Measurements from ENCODE around the gene KRTAP10-3. TPM values are rescaled to one million over a fixed set of nuclear protein-coding genes. Genes with fewer than 3 reads are reported as not detected.

KRTAP10-3 gene
- total and polyA plus RNA-seq, 11 donors, result not detected

DNA sequence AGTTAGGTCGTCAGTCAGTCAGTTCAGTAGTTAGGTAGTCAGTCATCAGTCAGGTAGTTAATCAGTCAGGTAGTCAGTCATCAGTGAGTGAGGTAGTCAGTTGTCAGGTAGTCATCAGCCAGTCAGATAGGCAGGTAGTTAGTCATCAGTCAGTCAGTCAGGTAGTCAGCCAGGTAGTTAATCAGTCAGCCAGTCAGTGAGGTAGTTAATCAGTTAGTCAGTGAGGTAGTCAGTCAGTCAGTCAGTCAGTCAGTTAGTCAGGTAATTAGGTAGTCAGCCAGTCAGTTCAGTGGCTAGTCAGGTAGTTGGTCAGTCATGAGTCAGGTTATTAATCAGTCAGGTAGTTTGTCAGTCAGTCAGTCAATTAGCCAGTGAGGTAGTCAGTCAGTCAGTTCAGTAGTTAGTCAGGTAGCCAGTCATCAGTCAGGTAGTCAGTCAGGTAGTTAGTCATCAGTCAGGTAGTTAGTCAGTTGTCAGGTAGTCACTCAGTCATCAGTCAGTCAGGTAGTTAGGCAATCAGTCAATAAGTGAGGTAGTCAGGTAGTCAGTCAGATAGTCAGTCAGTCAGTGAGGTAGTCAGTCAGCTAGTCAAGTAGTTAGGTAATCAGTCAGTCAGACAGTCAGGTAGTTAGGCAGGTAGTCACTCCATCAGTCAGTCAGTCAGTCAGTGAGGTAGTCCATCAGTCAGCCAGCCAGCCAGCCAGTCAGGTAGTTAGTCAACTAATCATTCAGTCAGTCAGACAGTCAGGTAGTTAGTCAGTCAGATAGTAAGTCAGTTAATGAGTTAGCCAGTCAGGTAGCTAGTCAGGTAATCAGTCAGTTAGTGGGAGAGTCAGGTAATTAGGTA is 34.8 kb downstream of the KRTAP10-3 start:
- WGBS, 4 donors, result 78 to 87% (median 83%) methylated on average over 1 of the region's 1 CpG

DNA sequence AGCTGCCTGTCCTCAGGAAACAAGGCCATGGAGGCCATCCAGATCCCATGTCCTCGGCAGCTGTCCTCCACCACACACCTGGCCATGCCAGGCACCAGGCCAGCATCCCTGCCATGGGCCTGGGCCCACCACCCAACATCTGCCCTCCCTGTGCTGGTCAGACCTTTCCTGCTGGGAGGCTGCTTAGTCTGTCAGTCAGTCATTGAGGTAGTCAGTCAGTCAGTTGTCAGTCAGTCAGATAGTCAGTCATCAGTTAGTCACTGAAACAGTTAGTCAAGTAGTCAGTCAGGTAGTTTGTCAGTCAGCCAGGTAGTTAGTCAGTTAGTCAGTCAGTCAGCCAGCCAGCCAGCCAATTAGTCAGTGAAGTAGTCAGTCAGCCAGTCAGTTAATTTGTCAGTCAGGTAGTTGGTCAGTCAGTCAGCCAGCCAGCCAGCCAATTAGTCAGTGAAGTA is 35.8 kb downstream of the KRTAP10-3 start:
- ATAC-seq, result no peak
- Histone ChIP-seq H3K27me3 (peaks cover 0 to 10% (median 0%) of the 10 kb centered on the region in 9 donors), H3K4me1 (no peaks in the 10 kb centered on the region), H3K4me3 (no peak overlapping the region), H3K27ac (no peak overlapping the region), H3K9me3 (no peaks in the 10 kb centered on the region), H3K36me3 (no peaks in the 10 kb centered on the region)
- intact Hi-C loops (cut with DNase I), result no loop called here
- no peak for DNase-seq
- no peak for TF ChIP-seq POLR2A (IDR thresholded peaks at IDR 0.05)
- TF ChIP-seq, protein P1, sequence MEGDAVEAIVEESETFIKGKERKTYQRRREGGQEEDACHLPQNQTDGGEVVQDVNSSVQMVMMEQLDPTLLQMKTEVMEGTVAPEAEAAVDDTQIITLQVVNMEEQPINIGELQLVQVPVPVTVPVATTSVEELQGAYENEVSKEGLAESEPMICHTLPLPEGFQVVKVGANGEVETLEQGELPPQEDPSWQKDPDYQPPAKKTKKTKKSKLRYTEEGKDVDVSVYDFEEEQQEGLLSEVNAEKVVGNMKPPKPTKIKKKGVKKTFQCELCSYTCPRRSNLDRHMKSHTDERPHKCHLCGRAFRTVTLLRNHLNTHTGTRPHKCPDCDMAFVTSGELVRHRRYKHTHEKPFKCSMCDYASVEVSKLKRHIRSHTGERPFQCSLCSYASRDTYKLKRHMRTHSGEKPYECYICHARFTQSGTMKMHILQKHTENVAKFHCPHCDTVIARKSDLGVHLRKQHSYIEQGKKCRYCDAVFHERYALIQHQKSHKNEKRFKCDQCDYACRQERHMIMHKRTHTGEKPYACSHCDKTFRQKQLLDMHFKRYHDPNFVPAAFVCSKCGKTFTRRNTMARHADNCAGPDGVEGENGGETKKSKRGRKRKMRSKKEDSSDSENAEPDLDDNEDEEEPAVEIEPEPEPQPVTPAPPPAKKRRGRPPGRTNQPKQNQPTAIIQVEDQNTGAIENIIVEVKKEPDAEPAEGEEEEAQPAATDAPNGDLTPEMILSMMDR (IDR thresholded peaks at IDR 0.05), result no peak
- 72 to 100% (median 78%) methylated on average over 1 of the region's 1 CpG; no CpG with 5 or more reads in 1 of the 4 donors for WGBS, 4 donors

More for the DNA sequence above, 34.8 kb downstream of the KRTAP10-3 start:
- TF ChIP-seq, protein P1 (IDR thresholded peaks at IDR 0.05), result no peak
- TF ChIP-seq POLR2A (IDR thresholded peaks at IDR 0.05), result no peak
- peaks cover 0 to 10% (median 0%) of the 10 kb centered on the region in 9 donors for H3K27me3 ChIP-seq
- H3K36me3 ChIP-seq, result no peaks in the 10 kb centered on the region
- H3K27ac ChIP-seq, result no peak overlapping the region
- no peak for ATAC-seq
- no peak for DNase-seq
- H3K9me3 ChIP-seq, result no peaks in the 10 kb centered on the region
- intact Hi-C loops (cut with DNase I), result no loop called here
- H3K4me1 ChIP-seq, result no peaks in the 10 kb centered on the region
- H3K4me3 ChIP-seq, result no peak overlapping the region

DNA sequence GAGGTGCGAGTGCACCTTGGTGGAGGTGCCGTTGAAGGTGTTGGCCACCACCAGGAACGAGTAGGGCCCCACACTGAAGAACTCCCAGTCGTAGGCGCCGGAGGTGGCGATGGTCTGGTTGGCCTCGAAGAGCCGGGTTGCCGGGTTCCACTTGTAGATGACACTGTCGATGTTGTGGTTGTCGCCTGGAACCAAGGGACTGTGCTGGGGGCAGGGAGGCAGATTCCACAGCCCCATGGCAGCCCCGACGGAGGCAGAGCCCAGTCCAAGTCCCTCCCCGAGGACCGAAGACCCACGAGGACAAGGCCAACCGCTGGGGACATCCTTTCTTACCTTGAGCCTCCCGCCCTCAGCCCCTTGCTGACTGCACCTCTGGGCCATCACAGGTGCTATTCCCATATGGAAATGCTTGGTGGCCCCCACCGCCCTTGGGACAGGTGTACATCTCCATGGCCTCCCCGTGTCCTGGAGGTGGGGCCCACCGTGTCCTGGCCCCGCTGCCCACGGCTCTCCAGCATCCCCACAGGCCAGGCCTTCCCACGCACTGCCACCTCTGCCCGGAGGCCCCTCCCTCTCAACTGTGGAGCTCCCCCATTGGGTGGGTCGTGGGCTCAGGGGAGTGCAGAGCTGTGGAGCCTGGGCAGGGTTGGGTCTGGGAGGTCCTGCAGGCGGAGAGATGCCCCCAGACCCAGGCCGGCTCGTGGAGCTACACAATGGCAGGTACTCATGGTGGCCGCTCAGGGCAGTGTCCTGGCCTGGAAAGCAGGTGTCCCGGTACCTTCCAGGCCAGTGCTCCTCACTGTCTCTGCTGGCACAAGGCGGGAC is 36.5 kb downstream of the KRTAP10-3 start:
- 89 to 92% (median 90%) methylated on average over 22 to 33 of the region's 33 CpGs for WGBS, 4 donors
- DNase-seq (peak in 3 of 5 donors; percentile 15 to 44 (median 18)), ATAC-seq (peak in 1 of 4 donors; percentile 11)
- Histone ChIP-seq H3K4me1 (no peaks in the 10 kb centered on the region), H3K27me3 (peaks cover 0 to 10% (median 0%) of the 10 kb centered on the region in 9 donors), H3K36me3 (no peaks in the 10 kb centered on the region), H3K9me3 (no peaks in the 10 kb centered on the region), H3K4me3 (no peak overlapping the region), H3K27ac (no peak overlapping the region)
- TF ChIP-seq, protein P1 (IDR thresholded peaks at IDR 0.05), result no peak
- TF ChIP-seq POLR2A (IDR thresholded peaks at IDR 0.05), result no peak
- intact Hi-C loops (cut with DNase I), result no loop called here

All from heart left ventricle (tissue), 16 donors.